ENCODE results near the gene CDK5.
"Not testable (repeated sequence)": the region's sequence is repeated elsewhere in the genome, so short reads cannot be mapped to it uniquely, and the experiment has no call there.

The CDK5 gene

GRCh38 chr7:151056283-151056665, 1.4 kb downstream of the CDK5 start:
- no peak for DNase-seq

- DNase-seq, result no peak
Measured at GRCh38 chr7:151053751-151054150, 3.9 kb downstream of the CDK5 start.

- DNase-seq, result no peak
Measured at GRCh38 chr7:151053096-151053495, 4.6 kb downstream of the CDK5 start.

GRCh38 chr7:151051108-151051507, 6.6 kb downstream of the CDK5 start:
- peak; percentile 44 for DNase-seq

DNA sequence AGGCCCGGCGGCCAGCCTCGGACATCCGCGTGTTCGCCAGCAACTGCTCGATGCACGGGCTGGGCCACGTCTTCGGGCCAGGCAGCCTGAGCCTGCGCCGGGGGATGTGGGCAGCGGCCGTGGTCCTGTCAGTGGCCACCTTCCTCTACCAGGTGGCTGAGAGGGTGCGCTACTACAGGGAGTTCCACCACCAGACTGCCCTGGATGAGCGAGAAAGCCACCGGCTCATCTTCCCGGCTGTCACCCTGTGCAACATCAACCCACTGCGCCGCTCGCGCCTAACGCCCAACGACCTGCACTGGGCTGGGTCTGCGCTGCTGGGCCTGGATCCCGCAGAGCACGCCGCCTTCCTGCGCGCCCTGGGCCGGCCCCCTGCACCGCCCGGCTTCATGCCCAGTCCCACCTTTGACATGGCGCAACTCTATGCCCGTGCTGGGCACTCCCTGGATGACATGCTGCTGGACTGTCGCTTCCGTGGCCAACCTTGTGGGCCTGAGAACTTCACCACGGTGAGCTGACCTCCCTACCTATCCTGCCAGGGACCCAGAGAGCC, 8.7 kb downstream of the CDK5 start:
- no peak for DNase-seq

DNA sequence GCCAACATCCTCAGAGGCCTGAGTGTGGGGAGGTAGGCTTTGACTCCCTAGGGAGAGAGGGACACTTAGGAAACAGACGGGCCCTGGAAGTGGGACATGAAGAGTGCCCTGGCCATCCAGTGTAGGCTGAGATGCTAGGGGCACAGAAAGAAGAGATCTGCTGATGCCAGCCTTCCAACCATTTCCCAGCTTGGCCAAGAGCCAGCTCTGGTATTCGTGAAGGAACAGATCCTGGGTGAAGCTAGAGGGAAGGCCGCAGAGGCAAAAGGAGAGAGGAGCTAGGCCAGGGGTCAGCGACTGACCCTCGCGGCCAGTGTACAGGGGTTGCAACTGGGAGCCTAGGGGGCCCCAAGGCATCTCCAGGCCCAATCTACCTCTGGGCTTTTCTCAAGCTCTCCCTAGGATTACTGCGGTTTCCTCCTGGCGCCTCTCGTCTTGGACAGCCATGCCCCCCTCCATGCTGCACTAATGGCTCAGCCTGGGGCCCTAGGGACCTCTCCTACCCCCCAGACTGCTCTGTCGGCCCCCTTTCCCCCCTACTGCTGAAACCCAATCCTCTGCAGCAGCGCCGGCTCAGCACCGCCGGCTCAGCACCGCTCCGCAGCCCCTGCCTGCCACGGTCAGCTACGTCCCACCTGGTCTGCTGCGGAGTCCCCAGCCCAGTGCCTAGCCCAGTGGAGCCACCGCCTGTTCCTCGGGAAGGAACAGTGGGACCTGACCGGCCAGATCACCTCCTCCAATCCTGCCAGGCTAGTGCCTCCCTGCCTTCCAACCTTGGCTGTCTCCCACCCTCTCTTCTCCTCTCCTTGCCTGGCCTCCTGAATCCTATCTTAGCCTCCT, 9.5 kb downstream of the CDK5 start, which contains the start of gene ASIC3:
Gene ASIC3, plus strand, starts transcription at position 556 of the 840 bp plus-strand sequence. CDS start 355 bp downstream, outside the sequence.
- no peak for DNase-seq

DNA sequence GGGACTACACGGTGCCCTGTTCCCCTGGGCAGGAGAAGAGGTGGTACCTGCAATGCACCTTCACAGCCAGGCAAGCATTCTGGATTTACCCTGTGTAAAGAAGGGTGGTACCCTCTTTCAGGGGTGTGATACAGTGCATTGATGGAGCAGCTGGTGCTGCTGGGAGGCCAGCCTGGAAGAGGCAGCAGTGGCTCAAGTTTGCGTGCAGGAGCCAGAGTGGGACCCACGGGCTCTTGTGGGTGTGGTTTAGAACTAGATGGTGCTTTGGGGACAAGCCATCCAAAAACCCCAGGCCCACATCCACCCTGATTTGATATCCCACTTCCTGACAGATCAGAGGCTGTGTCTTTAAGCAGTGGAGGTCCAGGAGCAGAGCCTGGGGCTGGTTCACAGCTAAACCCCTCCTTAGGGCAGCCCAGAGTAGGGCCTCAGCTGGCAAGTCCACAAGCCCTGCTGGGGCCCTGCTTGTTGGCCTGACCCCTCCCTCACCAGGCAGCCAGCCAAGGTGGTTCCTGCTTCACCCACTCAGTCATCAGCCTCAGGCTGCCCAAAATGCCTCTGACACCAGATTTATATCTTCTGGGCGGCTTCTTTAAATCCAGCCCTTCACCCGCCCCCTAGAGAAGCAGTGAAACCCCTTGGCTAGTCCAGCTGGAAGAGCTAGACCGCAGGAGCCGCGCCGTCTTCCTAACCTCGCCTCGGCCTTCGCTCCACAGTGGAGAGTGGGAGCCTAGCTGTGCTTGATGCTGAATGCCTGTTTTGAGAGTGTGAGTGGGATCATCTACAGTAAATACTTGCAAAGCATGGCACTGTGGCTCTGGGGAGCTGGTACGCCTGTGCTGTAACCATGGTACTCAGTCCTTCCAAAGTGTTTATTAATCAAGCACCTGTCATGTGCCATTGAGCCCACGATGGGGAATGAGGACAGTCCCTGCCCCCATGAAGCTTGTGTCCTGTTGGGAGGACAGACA, 10.8 kb downstream of the CDK5 start:
- DNase-seq, result no peak

DNA sequence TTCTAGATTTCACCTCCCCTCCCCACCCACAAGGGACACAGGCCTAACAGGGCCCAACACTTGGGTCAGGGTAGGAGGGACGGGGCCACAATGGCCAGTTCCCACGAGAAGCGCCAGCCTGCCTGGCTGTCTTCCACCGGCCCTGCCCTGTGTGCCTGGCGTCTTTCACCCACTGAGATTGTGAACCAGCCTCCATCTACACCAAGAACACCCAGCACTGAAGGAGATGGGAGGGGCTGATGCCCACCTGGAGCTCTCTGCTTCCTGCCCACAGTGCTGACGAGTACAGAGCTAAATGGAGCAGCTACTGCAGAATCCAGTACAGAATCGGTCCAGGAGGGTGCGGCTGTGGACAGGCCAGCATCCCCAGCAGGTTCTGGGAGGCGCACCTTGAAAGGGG, 11.7 kb downstream of the CDK5 start:
- no peak for DNase-seq

- no peak for DNase-seq
Measured at GRCh38 chr7:151045262-151045661, 12.4 kb downstream of the CDK5 start.

GRCh38 chr7:151043959-151044358, 13.7 kb downstream of the CDK5 start:
- no peak for DNase-seq

GRCh38 chr7:151043449-151043848, 14.2 kb downstream of the CDK5 start:
- DNase-seq, result not testable (repeated sequence)

DNA sequence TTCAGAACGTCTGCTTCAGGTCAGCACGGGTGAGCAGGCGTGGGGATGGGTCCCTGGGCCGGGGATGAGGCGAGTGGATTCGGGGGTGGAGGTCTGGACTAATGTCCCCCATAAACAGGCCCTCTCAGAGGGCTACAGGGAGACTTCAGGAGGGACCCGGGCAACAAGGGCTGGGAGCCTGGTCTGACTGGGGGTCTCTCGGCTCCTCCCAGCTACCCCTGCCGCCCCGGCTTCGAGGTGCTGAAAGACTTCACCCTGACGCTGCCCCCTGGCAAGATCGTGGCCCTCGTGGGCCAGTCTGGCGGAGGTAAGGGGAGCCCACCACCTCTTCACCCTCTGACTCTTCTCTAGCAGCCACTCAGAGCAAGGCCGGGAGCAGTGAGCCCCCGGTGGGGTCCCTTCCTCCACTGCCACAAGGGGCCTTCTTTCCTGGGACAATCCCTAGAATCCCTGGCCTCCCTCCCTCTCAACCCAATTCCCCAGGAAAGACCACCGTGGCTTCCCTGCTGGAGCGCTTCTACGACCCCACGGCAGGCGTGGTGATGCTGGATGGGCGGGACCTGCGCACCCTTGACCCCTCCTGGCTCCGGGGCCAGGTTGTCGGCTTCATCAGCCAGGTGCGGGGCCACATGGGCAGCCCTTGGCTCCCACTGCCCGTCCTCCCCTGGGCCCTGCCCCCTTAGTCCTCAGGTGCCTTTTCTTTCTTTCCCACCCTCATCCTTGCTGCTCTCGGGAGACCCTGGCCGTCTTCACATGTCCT, 16.9 kb downstream of the CDK5 start:
- no peak for DNase-seq

DNA sequence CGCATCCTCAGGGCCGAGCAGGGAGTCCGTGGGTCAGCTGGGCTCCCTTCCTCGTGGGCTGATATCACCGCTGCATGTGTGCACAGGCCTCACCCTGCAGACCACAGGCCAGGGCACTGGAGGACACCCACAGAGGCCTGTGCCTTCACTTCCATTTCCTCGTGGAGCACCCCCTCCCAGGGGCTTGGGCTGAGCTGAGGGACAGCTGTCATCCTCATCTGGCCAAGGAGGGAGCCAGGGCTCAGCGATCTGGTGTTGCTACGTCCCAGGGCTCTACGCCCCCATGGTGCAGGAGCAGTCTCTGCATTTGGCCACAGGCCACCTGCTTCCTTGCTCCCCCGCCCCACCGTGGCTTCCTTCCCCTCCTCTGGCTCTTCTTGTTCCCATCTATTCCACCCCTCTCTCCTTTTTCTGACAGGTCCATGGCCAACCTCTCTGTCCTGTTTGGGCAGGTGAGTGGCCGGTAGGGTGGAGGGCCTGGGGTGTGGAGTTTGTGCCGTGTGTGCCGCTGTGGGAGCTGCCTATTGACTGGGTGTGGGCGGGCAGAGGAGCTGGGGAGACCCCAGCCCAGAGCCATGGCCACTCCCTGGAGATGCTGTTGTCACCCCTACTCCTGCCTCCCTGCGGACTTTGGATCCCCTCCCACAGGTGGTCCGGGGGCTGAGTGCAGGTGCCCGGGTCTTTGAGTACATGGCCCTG, 17.7 kb downstream of the CDK5 start:
- no peak for DNase-seq

DNA sequence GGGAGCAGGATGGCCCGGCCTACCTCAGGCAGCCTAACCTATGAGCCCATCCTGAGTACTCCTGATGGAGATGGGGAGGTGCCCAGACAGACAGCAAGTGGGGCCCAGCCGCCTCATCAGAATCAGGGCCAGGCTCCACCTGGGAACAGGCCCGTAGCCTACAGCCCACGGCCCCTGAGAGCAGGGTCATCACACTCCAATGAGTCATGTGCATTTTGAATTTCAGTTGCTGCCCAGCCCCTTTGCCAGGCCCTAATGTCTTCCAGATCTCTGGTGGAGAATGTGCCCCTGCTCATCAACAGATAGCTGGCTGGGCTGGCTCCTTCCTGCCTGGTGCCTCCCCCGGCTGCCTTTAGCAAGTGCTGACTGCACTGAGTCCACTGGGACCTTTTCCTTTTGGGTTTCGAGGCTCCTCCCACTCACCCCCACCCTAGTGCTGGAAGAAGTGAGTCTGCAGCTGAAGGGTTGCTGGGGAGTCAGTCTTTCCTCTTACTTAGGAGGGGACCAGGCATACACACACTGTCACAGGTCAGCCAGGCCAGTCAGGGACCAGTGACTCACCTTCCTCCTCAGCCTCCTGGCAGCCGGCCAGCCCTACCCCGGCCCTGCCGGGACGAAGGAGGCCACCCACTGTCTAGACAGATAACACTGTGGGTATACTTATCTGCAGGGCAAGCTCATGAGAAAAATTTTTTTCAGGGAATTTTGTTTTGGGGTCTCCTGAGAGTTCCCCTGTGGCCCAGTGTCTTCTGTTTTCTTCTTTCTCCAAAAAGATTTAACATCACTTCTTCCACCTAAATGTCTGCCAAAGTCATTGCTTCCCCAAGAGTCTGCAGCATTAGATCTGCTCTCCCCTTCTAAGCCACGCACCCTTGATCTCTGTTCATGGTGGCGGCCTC, 18.5 kb downstream of the CDK5 start:
- DNase-seq, result peak; percentile 88

DNA sequence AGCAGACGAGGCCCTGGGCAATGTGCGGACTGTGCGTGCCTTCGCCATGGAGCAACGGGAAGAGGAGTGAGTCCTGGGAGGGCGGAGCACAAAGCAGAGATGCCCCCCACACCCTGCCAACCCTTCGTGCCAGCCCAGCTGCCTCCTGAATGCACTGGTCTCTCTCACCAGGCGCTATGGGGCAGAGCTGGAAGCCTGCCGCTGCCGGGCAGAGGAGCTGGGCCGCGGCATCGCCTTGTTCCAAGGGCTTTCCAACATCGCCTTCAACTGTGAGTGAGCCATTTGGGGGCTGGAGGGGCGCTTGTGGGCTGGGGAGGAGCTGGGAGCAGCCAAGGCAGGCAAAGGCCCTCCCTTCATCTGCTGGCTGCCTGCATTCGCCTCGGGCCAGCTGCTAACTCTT, 21.8 kb downstream of the CDK5 start:
- DNase-seq, result no peak

GRCh38 chr7:151035026-151035717, 22.5 kb downstream of the CDK5 start:
- no peak for DNase-seq

- no peak for DNase-seq
Measured at GRCh38 chr7:151034312-151035025, 23.2 kb downstream of the CDK5 start.

DNA sequence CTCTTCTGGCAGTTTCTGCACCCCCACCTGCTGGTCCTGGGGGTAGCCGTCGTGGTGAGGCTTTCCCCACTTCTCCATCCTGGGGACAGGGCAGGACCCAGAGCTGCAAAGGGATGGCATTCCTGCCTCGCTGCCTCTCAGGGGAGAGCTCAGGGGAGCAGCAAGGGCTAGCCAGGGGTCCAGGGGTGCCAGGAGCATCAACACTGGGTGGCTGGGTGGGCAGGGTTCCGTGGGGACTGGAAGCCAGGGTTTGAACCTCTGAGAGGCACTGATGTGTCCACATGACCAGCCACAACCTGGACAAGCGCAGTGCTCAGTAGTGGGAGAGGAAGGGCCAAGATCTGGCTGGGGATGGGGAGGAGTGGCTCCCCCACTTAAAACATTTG, 23.8 kb downstream of the CDK5 start:
- no peak for DNase-seq
